ENCODE data around the gene VPS33A.

The VPS33A gene

DNA sequence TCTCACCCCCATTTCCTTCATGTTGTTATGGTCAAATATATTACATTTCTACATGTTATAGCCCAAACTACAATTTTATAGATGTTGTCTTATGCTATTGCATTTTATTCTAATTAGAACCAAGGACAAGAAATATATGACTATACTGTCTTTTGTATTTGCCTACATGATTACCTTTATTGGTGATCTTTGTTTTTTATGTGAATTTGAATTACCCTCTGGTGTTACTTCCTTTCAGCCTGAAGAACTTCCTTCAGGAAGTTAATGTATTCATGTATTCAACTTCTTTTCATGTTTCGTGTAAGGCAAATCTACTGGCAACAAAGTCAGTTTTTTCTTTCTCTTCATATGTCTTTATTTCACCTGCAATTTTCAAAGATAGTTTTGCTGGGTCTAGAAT, 71.5 kb downstream of the VPS33A start:
- TF ChIP-seq, protein P1, sequence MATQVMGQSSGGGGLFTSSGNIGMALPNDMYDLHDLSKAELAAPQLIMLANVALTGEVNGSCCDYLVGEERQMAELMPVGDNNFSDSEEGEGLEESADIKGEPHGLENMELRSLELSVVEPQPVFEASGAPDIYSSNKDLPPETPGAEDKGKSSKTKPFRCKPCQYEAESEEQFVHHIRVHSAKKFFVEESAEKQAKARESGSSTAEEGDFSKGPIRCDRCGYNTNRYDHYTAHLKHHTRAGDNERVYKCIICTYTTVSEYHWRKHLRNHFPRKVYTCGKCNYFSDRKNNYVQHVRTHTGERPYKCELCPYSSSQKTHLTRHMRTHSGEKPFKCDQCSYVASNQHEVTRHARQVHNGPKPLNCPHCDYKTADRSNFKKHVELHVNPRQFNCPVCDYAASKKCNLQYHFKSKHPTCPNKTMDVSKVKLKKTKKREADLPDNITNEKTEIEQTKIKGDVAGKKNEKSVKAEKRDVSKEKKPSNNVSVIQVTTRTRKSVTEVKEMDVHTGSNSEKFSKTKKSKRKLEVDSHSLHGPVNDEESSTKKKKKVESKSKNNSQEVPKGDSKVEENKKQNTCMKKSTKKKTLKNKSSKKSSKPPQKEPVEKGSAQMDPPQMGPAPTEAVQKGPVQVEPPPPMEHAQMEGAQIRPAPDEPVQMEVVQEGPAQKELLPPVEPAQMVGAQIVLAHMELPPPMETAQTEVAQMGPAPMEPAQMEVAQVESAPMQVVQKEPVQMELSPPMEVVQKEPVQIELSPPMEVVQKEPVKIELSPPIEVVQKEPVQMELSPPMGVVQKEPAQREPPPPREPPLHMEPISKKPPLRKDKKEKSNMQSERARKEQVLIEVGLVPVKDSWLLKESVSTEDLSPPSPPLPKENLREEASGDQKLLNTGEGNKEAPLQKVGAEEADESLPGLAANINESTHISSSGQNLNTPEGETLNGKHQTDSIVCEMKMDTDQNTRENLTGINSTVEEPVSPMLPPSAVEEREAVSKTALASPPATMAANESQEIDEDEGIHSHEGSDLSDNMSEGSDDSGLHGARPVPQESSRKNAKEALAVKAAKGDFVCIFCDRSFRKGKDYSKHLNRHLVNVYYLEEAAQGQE (IDR thresholded peaks at IDR 0.05; ENCODE audit: insufficient replicate concordance, low read depth) = no peak
- TF ChIP-seq GABPA (IDR thresholded peaks at IDR 0.05; ENCODE audit: low read depth) = no peak
- TF ChIP-seq, protein P2, sequence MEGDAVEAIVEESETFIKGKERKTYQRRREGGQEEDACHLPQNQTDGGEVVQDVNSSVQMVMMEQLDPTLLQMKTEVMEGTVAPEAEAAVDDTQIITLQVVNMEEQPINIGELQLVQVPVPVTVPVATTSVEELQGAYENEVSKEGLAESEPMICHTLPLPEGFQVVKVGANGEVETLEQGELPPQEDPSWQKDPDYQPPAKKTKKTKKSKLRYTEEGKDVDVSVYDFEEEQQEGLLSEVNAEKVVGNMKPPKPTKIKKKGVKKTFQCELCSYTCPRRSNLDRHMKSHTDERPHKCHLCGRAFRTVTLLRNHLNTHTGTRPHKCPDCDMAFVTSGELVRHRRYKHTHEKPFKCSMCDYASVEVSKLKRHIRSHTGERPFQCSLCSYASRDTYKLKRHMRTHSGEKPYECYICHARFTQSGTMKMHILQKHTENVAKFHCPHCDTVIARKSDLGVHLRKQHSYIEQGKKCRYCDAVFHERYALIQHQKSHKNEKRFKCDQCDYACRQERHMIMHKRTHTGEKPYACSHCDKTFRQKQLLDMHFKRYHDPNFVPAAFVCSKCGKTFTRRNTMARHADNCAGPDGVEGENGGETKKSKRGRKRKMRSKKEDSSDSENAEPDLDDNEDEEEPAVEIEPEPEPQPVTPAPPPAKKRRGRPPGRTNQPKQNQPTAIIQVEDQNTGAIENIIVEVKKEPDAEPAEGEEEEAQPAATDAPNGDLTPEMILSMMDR (IDR thresholded peaks at IDR 0.05; ENCODE audit: insufficient read depth, low read length) = no peak
- no peak overlapping the region for H3K4me3 ChIP-seq (replicated peaks; ENCODE audit: insufficient read depth, low read length)
- no peak overlapping the region for H3K27ac ChIP-seq (replicated peaks)
- no peaks in the 10 kb centered on the region for H3K27me3 ChIP-seq (ENCODE audit: insufficient read depth, poor library complexity, severe bottlenecking)
- DNase-seq (ENCODE audit: low read depth in 1 of 2, low spot score in 1 of 2) = no peak

DNA sequence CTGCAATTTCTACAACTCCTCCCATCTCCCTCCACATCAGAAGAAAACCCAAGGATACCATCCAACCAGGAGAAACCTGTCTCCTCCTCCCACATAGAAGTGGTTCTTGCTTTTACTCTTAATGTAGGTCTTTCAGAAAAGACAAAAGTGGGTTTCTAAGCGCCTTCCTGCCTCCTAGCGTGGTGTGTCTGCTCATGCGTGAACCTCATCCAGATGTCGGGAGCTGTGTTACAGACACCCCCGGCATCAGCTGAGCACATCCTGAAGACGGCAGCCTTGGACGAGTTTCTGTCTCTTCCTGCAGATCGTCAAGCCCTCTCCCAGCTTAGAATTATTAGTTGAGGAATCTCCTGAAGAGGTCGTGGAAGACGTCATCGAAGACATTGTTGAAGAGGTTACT, 73.9 kb downstream of the VPS33A start:
- no peak for TF ChIP-seq SPI1 (IDR thresholded peaks at IDR 0.05; ENCODE audit: borderline replicate concordance, low read depth)
- TF ChIP-seq POLR2AphosphoS5 (IDR thresholded peaks at IDR 0.05; ENCODE audit: low read depth) = no peak
- no peak for TF ChIP-seq GABPA (IDR thresholded peaks at IDR 0.05; ENCODE audit: low read depth)
- TF ChIP-seq, protein P2 (IDR thresholded peaks at IDR 0.05; ENCODE audit: insufficient read depth, low read length) = no peak
- TF ChIP-seq, protein P1 (IDR thresholded peaks at IDR 0.05; ENCODE audit: insufficient replicate concordance, low read depth) = no peak

DNA sequence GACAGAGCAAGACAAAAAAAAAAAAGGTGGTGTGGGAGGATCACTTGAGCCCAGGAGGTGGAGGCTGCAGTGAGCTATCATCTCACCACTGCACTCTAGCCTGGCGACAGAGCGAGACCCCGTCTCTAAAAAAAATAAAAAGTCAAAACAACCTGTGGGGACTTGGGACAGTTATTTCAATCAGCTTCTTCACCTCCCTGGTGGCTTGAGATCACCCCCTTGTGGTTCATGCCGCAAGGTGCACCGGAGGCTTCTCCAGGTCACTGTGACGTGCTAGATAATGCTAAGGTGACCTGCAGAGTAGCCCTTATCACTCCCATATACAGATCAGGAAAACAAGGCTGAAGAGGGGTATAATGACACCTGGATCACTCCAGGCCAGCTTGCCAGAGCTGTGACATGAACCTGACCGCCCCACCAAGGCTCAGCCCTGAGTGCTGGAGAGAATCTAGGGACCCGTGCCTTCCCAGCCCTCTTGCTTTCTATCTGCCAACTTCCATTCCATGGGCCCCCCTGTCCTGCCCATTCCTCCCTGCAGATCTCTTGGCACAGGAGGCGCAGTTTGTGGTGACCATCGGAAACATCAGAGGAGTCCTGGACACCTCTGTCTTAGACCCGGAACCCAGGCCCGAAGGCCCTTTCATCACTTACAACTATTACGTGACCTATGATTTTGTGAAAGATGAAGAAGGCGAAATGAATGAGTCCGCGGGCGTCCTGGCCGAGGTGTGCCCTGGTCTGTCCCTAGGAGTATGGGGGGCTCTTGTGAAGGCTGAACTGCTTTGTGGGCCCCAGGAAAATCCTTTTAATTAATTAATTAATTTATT, 75.2 kb downstream of the VPS33A start:
- H3K27ac ChIP-seq (replicated peaks) = no peak overlapping the region
- no peak overlapping the region for H3K4me3 ChIP-seq (replicated peaks; ENCODE audit: insufficient read depth, low read length)
- DNase-seq (ENCODE audit: low read depth in 1 of 2, low spot score in 1 of 2) = peak; percentile 26 to 70
- no peaks in the 10 kb centered on the region for H3K27me3 ChIP-seq (ENCODE audit: insufficient read depth, poor library complexity, severe bottlenecking)
- no peak for TF ChIP-seq SPI1 (IDR thresholded peaks at IDR 0.05; ENCODE audit: borderline replicate concordance, low read depth)
- TF ChIP-seq, protein P2 (IDR thresholded peaks at IDR 0.05; ENCODE audit: insufficient read depth, low read length) = peak; percentile 87

More for the DNA sequence above, 73.9 kb downstream of the VPS33A start:
- no peak overlapping the region for H3K4me3 ChIP-seq (replicated peaks; ENCODE audit: insufficient read depth, low read length)
- no peak overlapping the region for H3K27ac ChIP-seq (replicated peaks)
- no peak for DNase-seq (ENCODE audit: low read depth in 1 of 2, low spot score in 1 of 2)
- no peaks in the 10 kb centered on the region for H3K27me3 ChIP-seq (ENCODE audit: insufficient read depth, poor library complexity, severe bottlenecking)
